Upper lobe of left lung (tissue), 4 donors: ENCODE data around the gene TERF2IP.

ENCODE experiments used
- POLR2A ChIP-seq, 4 donors: fragments of 450-650 bp; IDR thresholded peaks; one replicate each; pipeline ENCODE4 v1.5.1; 2016 to 2017; ENCODE audit warnings: antibody characterized with exemption in 4 of 4, mild to moderate bottlenecking in 2 of 4
- POLR2AphosphoS5 ChIP-seq, 2 donors: sonication (generic); formaldehyde crosslinking; IDR thresholded peaks; one replicate each; pipeline ENCODE4 v1.5.1; 2017; ENCODE audit warnings: antibody characterized with exemption in 2 of 2
- TF ChIP-seq, protein P1 (sequence below), 6 experiments: fragments of 450-650 bp in 4 of 6; fragments of 200-600 bp in 2 of 6; sonication (generic) in 2 of 6; IDR thresholded peaks; one replicate each; pipeline ENCODE4 v1.5.1; 2016 to 2019; ENCODE audit warnings: antibody characterized with exemption in 6 of 6

DNA sequence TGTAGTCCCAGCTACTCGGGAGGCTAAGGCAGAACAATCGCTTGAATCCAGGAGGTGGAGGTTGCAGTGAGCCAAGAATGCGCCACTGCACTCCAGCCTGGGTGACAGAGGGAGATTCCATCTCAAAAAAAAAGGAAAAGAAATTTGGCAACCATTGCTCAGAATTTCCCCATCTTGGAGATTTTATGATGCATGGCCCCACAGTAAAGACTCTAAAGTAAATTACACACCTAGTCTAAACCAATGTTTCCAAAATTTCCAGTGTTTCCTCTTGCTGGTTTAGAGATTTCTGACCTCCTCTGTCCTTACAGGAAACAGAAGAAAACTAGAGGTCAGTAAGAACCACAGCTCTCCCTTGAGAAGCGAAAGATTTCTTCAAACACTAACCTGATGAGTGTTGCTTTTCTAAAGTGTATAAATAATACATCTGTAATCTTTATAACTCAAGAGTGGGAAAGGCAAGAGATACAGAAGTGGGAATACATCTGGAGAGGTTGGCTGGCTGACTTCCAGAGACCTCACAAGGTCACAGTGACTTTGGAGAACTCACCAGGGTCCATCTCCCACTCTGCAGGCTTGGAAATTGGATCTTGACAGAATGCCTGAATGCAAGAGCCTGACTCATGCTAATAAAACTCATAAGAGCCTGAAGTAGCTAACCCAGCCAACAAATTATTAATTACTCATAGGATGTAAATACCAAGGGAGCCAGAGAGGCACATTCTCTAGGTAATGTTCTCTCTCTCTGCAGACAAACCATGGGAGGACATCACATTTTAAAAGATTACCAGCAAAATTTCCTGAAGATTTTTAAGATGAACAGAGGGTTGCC lies 33.3 kb upstream of the TERF2IP start:
- TF ChIP-seq, protein P1, sequence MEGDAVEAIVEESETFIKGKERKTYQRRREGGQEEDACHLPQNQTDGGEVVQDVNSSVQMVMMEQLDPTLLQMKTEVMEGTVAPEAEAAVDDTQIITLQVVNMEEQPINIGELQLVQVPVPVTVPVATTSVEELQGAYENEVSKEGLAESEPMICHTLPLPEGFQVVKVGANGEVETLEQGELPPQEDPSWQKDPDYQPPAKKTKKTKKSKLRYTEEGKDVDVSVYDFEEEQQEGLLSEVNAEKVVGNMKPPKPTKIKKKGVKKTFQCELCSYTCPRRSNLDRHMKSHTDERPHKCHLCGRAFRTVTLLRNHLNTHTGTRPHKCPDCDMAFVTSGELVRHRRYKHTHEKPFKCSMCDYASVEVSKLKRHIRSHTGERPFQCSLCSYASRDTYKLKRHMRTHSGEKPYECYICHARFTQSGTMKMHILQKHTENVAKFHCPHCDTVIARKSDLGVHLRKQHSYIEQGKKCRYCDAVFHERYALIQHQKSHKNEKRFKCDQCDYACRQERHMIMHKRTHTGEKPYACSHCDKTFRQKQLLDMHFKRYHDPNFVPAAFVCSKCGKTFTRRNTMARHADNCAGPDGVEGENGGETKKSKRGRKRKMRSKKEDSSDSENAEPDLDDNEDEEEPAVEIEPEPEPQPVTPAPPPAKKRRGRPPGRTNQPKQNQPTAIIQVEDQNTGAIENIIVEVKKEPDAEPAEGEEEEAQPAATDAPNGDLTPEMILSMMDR (IDR thresholded peaks at IDR 0.05) = no peak
- TF ChIP-seq POLR2AphosphoS5 (IDR thresholded peaks at IDR 0.05) (no peak), POLR2A (IDR thresholded peaks at IDR 0.05) (no peak)
